OCI-LY3 (cell line): ENCODE measurements around the gene PTPRQ.

ENCODE experiments used
- CTCF ChIP-seq: fragments of 200-600, 300-600 bp; sonication (generic); IDR thresholded peaks from 2 replicates; pipeline ENCODE4 v1.5.1; 2014; ENCODE audit warnings: antibody characterized with exemption, low read length, low read depth
- EZH2phosphoT487 ChIP-seq: fragments of 200-600 bp; shearing (Covaris generic); IDR thresholded peaks from 2 replicates; pipeline ENCODE4 v1.6.1; 2018; ENCODE audit warnings: antibody characterized with exemption, mixed run types, low read depth

- TF ChIP-seq CTCF (no peak), EZH2phosphoT487 (no peak)
Measured at GRCh38 chr12:80400571-80400991, 43.5 kb upstream of the PTPRQ start.
